K562 (cell line): Measurements from ENCODE around the gene LRRC10B. TPM values are rescaled to one million over a fixed set of nuclear protein-coding genes. Genes with fewer than 3 reads are reported as not detected.
A peak's percentile ranks its signal among the peaks of the same experiment; 100 is the strongest.

Experiments used
- ATAC-seq: fragments of 200-7000 bp; cut with Tn5 transposase; 3 replicates; pipeline ENCODE4 v1.9.1; 2020; ENCODE audit warnings: moderate library complexity
- BruUV-seq: library from RNA; stranded (reverse); fragments of 400-500 nt; replicated peaks from 2 replicates; lab custom pipeline; 2021; lab: Mats Ljungman, UMichigan
- CTCF ChIA-PET: fragments of 300-600 bp; formaldehyde crosslinking; extraction: SDS; loops from one replicate; lab custom pipeline; 2021; ENCODE audit warnings: low intra/inter-chr PET ratio; lab: Yijun Ruan, JAX
- POLR2A ChIA-PET: fragments of 300-600, 350-650 bp; sonication (Branson Sonifier 250); formaldehyde crosslinking; extraction: SDS; loops from one replicate; lab custom pipeline; 2021; ENCODE audit warnings: antibody characterized with exemption, inconsistent platforms; lab: Yijun Ruan, JAX
- DNase-seq, 4 experiments: peaks; one replicate each; pipeline versions ENCODE4 v3.0.0 to v3.0.0-alpha.2; 2011 to 2018; ENCODE audit warnings: low spot score in 3 of 4, mixed read lengths in 3 of 4; ENCODE audit errors: extremely low read depth in 1 of 4
- FAIRE-seq: peaks from 2 replicates; lab custom pipeline; 2011; peaks lifted over from hg19 to GRCh38; lab: Jason Lieb, UNC
- H2AFZ ChIP-seq: 2 replicates; pipeline ENCODE4 v1.6.0; 2011; ENCODE audit warnings: low read depth, low read length, control low read depth, inconsistent platforms
- H3K27ac ChIP-seq: fragments of 200-600 bp; 3 replicates; pipeline ENCODE4 v1.8.0; 2011; ENCODE audit warnings: low read depth, mild to moderate bottlenecking, control low read depth, inconsistent platforms, low read length, moderate library complexity, mixed read lengths; ENCODE audit errors: extremely low read depth
- H3K27me3 ChIP-seq, 2 experiments: fragments of 300-600 bp in 1 of 2; 2 replicates in 1 of 2; 3 replicates in 1 of 2; pipeline versions ENCODE4 v1.6.0 to v1.8.0; 2011; ENCODE audit warnings: inconsistent platforms in 2 of 2, low read length in 2 of 2, mild to moderate bottlenecking in 1 of 2, mixed read lengths in 1 of 2, moderate library complexity in 1 of 2; ENCODE audit not compliant: control insufficient read depth in 2 of 2, insufficient read depth in 2 of 2
- H3K36me3 ChIP-seq: fragments of 300-600 bp; 3 replicates; pipeline ENCODE4 v1.8.0; 2011; ENCODE audit warnings: mild to moderate bottlenecking, low read length, inconsistent platforms; ENCODE audit not compliant: control insufficient read depth, insufficient read depth
- H3K4me1 ChIP-seq, 2 experiments: fragments of 200-600 bp in 1 of 2; replicated peaks in 1 of 2; 2 replicates in 1 of 2; 3 replicates in 1 of 2; pipeline versions ENCODE4 v1.5.1 to v1.8.0; 2011; ENCODE audit warnings: inconsistent platforms in 2 of 2, low read length in 2 of 2, mild to moderate bottlenecking in 1 of 2, mixed read lengths in 1 of 2, moderate library complexity in 1 of 2; ENCODE audit not compliant: control insufficient read depth in 2 of 2, insufficient read depth in 2 of 2
- H3K4me2 ChIP-seq: 2 replicates; pipeline ENCODE4 v1.6.1; 2011; ENCODE audit warnings: low read length, control low read depth, inconsistent platforms, mixed read lengths; ENCODE audit not compliant: insufficient read depth
- H3K4me3 ChIP-seq: fragments of 200-600 bp; sonication (generic), shearing (Covaris generic); 2 replicates; pipeline ENCODE4 v1.5.1; 2016; ENCODE audit warnings: control low read depth, inconsistent platforms
- H3K79me2 ChIP-seq: fragments of 200-600 bp; 3 replicates; pipeline ENCODE4 v1.8.0; 2011; ENCODE audit warnings: low read length, inconsistent platforms; ENCODE audit not compliant: control insufficient read depth, insufficient read depth
- H3K9ac ChIP-seq, 2 experiments: 2 replicates each; pipeline versions ENCODE4 v1.6.0 to v1.6.1; 2011; ENCODE audit warnings: low read depth in 2 of 2, low read length in 2 of 2, control low read depth in 1 of 2, inconsistent platforms in 1 of 2, mild to moderate bottlenecking in 1 of 2, mixed read lengths in 1 of 2; ENCODE audit not compliant: insufficient read depth in 1 of 2
- H3K9me1 ChIP-seq: one replicate; pipeline ENCODE4 v1.6.0; 2011; ENCODE audit warnings: inconsistent platforms, mild to moderate bottlenecking, low read length, moderate library complexity; ENCODE audit not compliant: control insufficient read depth, insufficient read depth
- H3K9me3 ChIP-seq: replicated peaks from 2 replicates; pipeline ENCODE4 v1.5.1; 2011; ENCODE audit warnings: low read depth, low read length, inconsistent platforms; ENCODE audit not compliant: control insufficient read depth, insufficient read depth
- H4K20me1 ChIP-seq: replicated peaks from 2 replicates; pipeline ENCODE4 v1.6.1; 2011; ENCODE audit warnings: low read length, inconsistent platforms, mixed read lengths; ENCODE audit not compliant: control insufficient read depth, insufficient read depth
- COPS2 ChIP-seq: fragments of 450-650 bp; conservative IDR thresholded peaks from 2 replicates; pipeline ENCODE4 v1.6.1; 2016; ENCODE audit warnings: mild to moderate bottlenecking, moderate library complexity
- ESRRA ChIP-seq: fragments of 450-650 bp; IDR thresholded peaks from 2 replicates; pipeline ENCODE4 v1.6.1; 2014; ENCODE audit warnings: low read depth, mild to moderate bottlenecking, moderate library complexity, borderline replicate concordance
- PHTF2 ChIP-seq: fragments of 250-450 bp; sonication (Bioruptor Pico); IDR thresholded peaks from 2 replicates; pipeline ENCODE4 v1.5.0; 2021; ENCODE audit warnings: mild to moderate bottlenecking
- RBM34 ChIP-seq: fragments of 200-400 bp; formaldehyde crosslinking; IDR thresholded peaks from 2 replicates; pipeline ENCODE4 v1.6.1; 2018; ENCODE audit warnings: low read length, borderline replicate concordance; ENCODE audit not compliant: insufficient read depth
- SPI1 ChIP-seq: IDR thresholded peaks from 2 replicates; pipeline ENCODE4 v1.6.1; 2011; ENCODE audit warnings: low read depth, low read length, control low read depth, borderline replicate concordance
- TCF7L2 ChIP-seq: fragments of 150-350 bp; IDR thresholded peaks from 2 replicates; pipeline ENCODE4 v1.6.1; 2016; ENCODE audit warnings: low read depth, mild to moderate bottlenecking, low read length, moderate library complexity
- WGBS: fragments of 100-300 bp; shearing (Covaris generic); methylation state at CpG from one replicate; pipeline ENCODE4 v1.1.6; 2016; ENCODE audit warnings: low coverage, mixed read lengths; ENCODE audit not compliant: insufficient coverage; ENCODE audit errors: missing lambda C conversion rate; 5-methylcytosine and 5-hydroxymethylcytosine counted together
- in situ Hi-C: fragments of 300-500 bp; cut with MboI; formaldehyde crosslinking; loops from 4 replicates; pipeline ENCODE4 v1.15.0; 2018; ENCODE audit warnings: inconsistent platforms, mixed read lengths
- intact Hi-C: fragments of 100-400 bp; cut with micrococcal nuclease; formaldehyde crosslinking; loops from 2 replicates; pipeline ENCODE4 v1.14.2; 2022
- polyA plus RNA-seq, 8 experiments: library from polyadenylated mRNA; depleted of rRNA in 4 of 8; stranded (reverse) in 5 of 8; unstranded in 3 of 8; fragments of >200 nt; fragmentation: Nextera tagmentation in 2 of 8; fragmentation: Illumina TruSeq in 1 of 8; extraction: Ambion mirVana in 2 of 8; extraction: Trizol in 1 of 8; gene quantifications; 2 replicates each; pipeline versions ENCODE4 v1.2.1 to v1.2.3, GENCODE V29; 2011 to 2014; ENCODE audit warnings: inconsistent platforms in 1 of 8, missing spikeins in 1 of 8
- total RNA-seq, 7 experiments: library from RNA; depleted of rRNA in 6 of 7; stranded (reverse); fragments of >200 nt in 6 of 7; fragmentation: Illumina TruSeq in 2 of 7; extraction: Trizol in 2 of 7; gene quantifications; 2 replicates each; pipeline versions ENCODE4 v1.2.1 to v1.2.3, GENCODE V29; 2011 to 2021; ENCODE audit warnings: low replicate concordance in 1 of 7

Gene LRRC10B
- total and polyA plus RNA-seq, 9 of the 15 experiments (the other 6 are each of a cell fraction or from before 2014, with no cell fraction given), result 0.11 TPM; not detected in 8

GRCh38 chr11:61486011-61486620 lies 22.4 kb upstream of the LRRC10B start:
- Histone ChIP-seq H3K9me3 (no peaks in the 10 kb centered on the region), H2AFZ (no peak overlapping the region), H3K36me3 (no peaks in the 10 kb centered on the region), H3K9me1 (no peaks in the 10 kb centered on the region), H3K27ac (no peak overlapping the region), H3K27me3 (peaks cover 37 to 81% of the 10 kb centered on the region in 2 experiments), H4K20me1 (peaks cover 5% of the 10 kb centered on the region; the same call in 1 of the 2 replicates), H3K9ac (no peak overlapping the region), H3K4me3 (no peak overlapping the region), H3K79me2 (no peaks in the 10 kb centered on the region), H3K4me2 (no peak overlapping the region), H3K4me1 (peaks cover 3 to 35% of the 10 kb centered on the region in 2 experiments; a peak in 3 of 5 replicates)
- TF ChIP-seq SPI1 (peak; percentile 62; the same call in 1 of the 2 replicates), TCF7L2 (no peak), ESRRA (peak; percentile 44; the same call in 1 of the 2 replicates)
- intact Hi-C loops (no loop called here), in situ Hi-C loops (no loop called here)
- ATAC-seq (no peak), DNase-seq (no peak), FAIRE-seq (no peak)
- no TSS peak for BruUV-seq
- POLR2A ChIA-PET, result interaction anchor here (0.7 kb wide), 1 partner anchor 73 kb away, joined by 3 read pairs; no protein-coding TSS in a partner anchor
- 8% methylated on average over 6 of the region's 6 CpGs for WGBS
- CTCF ChIA-PET, result no interaction called here

- Histone ChIP-seq H2AFZ (no peak overlapping the region), H3K4me1 (peaks cover 3 to 35% of the 10 kb centered on the region in 2 experiments; a peak in 3 of 5 replicates), H3K27me3 (peaks cover 36 to 83% of the 10 kb centered on the region in 2 experiments), H3K9me3 (no peaks in the 10 kb centered on the region), H3K9ac (no peak overlapping the region; a peak in 1 of 4 replicates), H4K20me1 (peaks cover 5% of the 10 kb centered on the region; the same call in 1 of the 2 replicates), H3K79me2 (no peaks in the 10 kb centered on the region), H3K36me3 (no peaks in the 10 kb centered on the region), H3K9me1 (no peaks in the 10 kb centered on the region), H3K4me3 (no peak overlapping the region), H3K4me2 (no peak overlapping the region), H3K27ac (no peak overlapping the region)
- ChIA-PET CTCF (interaction anchor here (0.5 kb wide), 1 partner anchor 131 kb away, joined by 3 read pairs; no protein-coding TSS in a partner anchor), POLR2A (interaction anchor here (0.7 kb wide), 1 partner anchor 73 kb away, joined by 3 read pairs; no protein-coding TSS in a partner anchor)
- no TSS peak for BruUV-seq
- no peak for TF ChIP-seq PHTF2 (CRISPR knock-in tag)
- TF ChIP-seq RBM34, result no peak
- no peak for TF ChIP-seq COPS2
- in situ Hi-C loops, result no loop called here
- ATAC-seq (no peak), DNase-seq (no peak), FAIRE-seq (no peak)
- intact Hi-C loops, result no loop called here
- 2% methylated on average over 5 of the region's 5 CpGs for WGBS
Observed at GRCh38 chr11:61486779-61487178, 21.8 kb upstream of the LRRC10B start.
